Activated CD8-positive, alpha-beta T cell treated with anti-CD3 and anti-CD28 coated beads, Interleukin-2, amount 10 ng/mL, durations not matched to agents 7 days and 5 days (primary cell): Measurements from ENCODE around the gene RHOB. TPM values are rescaled to one million over a fixed set of nuclear protein-coding genes. Genes with fewer than 3 reads are reported as not detected.

Source experiments
- ATAC-seq: fragments of 150-1000 bp; cut with Tn5 transposase; one replicate; pipeline ENCODE4 v1.10.0; 2021; ENCODE audit warnings: moderate library complexity
- CTCF ChIA-PET: fragments of 350-600 bp; sonication (Branson Sonifier 250); formaldehyde crosslinking; loops from one replicate; lab custom pipeline; 2021; ENCODE audit warnings: antibody characterized with exemption; lab: Charles Lee
- POLR2A ChIA-PET: fragments of 350-600 bp; sonication (Branson Sonifier 250); formaldehyde crosslinking; loops from one replicate; lab custom pipeline; 2021; ENCODE audit warnings: antibody characterized with exemption; lab: Charles Lee
- DNase-seq: peaks from one replicate; pipeline ENCODE4 v3.0.0-alpha.2; 2020
- H3K27ac Mint-ChIP-seq: one replicate; pipeline ENCODE4 v1.8.0; 2021; ENCODE audit warnings: mild to moderate bottlenecking, mixed read lengths
- H3K27me3 Mint-ChIP-seq: one replicate; pipeline ENCODE4 v1.8.0; 2021; ENCODE audit warnings: low read depth, mixed read lengths
- H3K36me3 Mint-ChIP-seq: one replicate; pipeline ENCODE4 v1.8.0; 2021; ENCODE audit warnings: low read depth, mixed read lengths
- H3K4me1 Mint-ChIP-seq: one replicate; pipeline ENCODE4 v1.8.0; 2021; ENCODE audit warnings: low read depth, mixed read lengths
- H3K4me3 Mint-ChIP-seq: one replicate; pipeline ENCODE4 v1.8.0; 2021; ENCODE audit warnings: mild to moderate bottlenecking, mixed read lengths
- H3K9me3 Mint-ChIP-seq: one replicate; pipeline ENCODE4 v1.8.0; 2022; ENCODE audit warnings: mixed read lengths; ENCODE audit not compliant: insufficient read depth
- total RNA-seq, 2 experiments: library from RNA; stranded (reverse); gene quantifications; one replicate each; pipeline ENCODE4 v1.2.3, GENCODE V29; 2021

The RHOB gene
- total RNA-seq, 2 experiments from 2014 or later: 1.2 to 1.3 TPM

DNA sequence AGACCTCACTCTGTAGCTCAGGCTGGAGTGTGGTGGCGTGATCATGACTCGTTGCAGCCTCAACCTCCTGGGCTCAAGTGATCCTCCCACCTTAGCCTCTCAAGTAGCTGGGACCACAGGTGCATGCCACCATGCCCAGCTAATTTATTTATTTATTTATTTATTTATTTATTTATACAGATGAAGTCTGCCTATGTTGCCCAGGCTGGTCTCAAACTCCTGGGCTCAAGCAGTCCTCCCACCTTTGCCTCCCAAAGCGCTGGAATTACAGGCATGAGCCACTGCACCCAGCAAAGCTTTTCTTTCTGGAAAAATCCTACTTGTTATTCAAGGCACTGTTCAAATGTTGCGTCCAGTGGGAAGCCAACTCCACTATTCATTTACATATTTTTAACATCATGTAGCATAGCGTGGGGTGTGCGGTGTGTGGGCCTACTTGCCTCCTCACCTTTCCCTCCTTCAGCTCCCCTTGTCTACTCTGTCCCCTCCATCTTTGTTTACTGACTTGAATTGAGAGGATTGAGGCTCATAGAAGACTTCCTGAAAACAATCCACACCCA is 6.8 kb upstream of the RHOB start:
- no peak overlapping the region for H3K4me3 Mint-ChIP-seq
- no peaks in the 10 kb centered on the region for H3K4me1 Mint-ChIP-seq
- H3K27me3 Mint-ChIP-seq: peaks cover 27% of the 10 kb centered on the region
- DNase-seq: no peak
- no peaks in the 10 kb centered on the region for H3K36me3 Mint-ChIP-seq
- ChIA-PET CTCF (interaction anchor here (0.6 to 6.2 kb wide), 8 partner anchors 17 to 210 kb away, joined by 3 to 60 read pairs (median 12); partner anchors contain the start of gene HS1BP3), POLR2A (interaction anchor here (1.2 kb wide), 1 partner anchor 10 kb away, joined by 3 read pairs; no protein-coding TSS in a partner anchor)
- no peak overlapping the region for H3K27ac Mint-ChIP-seq
- no peaks in the 10 kb centered on the region for H3K9me3 Mint-ChIP-seq
- ATAC-seq: no peak

DNA sequence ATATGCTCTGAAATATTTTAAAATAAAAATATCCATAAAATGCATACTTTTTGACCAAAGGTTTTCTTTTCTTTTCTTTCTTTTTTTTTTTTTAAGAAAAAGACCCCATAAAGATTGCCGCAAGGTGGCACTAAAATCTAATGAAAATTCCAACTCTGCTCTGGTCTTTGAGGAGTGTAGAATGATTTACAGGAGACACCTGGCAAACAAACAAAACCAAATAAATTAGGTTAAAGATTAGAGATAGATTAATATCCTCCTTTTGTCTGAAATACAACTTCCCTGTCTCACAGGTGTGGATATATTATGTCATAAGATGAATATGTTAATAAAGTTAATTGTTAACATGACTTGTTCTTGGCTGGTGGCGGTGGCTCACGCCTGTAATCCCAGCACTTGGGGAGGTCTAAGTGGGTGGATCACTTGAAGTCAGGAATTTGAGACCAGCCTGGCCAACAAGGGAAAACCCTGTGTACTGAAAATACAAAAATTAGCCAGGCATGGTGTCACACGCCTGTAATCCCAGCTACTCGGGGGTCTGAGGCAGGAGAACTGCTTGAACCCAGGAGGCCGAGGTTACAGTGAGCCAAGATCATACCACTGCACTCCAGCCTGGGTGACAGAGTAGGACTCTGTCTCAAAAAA is 3.5 kb upstream of the RHOB start:
- ChIA-PET POLR2A (no interaction called here), CTCF (interaction anchor here (1.0 to 2.2 kb wide), 8 partner anchors 19 to 218 kb away, joined by 5 to 35 read pairs (median 9); partner anchors contain the start of gene HS1BP3)
- no peaks in the 10 kb centered on the region for H3K9me3 Mint-ChIP-seq
- peaks cover 34% of the 10 kb centered on the region for H3K27me3 Mint-ChIP-seq
- H3K36me3 Mint-ChIP-seq: no peaks in the 10 kb centered on the region
- H3K4me3 Mint-ChIP-seq: no peak overlapping the region
- no peak overlapping the region for H3K27ac Mint-ChIP-seq
- DNase-seq (no peak), ATAC-seq (no peak)
- peaks cover 4% of the 10 kb centered on the region for H3K4me1 Mint-ChIP-seq

DNA sequence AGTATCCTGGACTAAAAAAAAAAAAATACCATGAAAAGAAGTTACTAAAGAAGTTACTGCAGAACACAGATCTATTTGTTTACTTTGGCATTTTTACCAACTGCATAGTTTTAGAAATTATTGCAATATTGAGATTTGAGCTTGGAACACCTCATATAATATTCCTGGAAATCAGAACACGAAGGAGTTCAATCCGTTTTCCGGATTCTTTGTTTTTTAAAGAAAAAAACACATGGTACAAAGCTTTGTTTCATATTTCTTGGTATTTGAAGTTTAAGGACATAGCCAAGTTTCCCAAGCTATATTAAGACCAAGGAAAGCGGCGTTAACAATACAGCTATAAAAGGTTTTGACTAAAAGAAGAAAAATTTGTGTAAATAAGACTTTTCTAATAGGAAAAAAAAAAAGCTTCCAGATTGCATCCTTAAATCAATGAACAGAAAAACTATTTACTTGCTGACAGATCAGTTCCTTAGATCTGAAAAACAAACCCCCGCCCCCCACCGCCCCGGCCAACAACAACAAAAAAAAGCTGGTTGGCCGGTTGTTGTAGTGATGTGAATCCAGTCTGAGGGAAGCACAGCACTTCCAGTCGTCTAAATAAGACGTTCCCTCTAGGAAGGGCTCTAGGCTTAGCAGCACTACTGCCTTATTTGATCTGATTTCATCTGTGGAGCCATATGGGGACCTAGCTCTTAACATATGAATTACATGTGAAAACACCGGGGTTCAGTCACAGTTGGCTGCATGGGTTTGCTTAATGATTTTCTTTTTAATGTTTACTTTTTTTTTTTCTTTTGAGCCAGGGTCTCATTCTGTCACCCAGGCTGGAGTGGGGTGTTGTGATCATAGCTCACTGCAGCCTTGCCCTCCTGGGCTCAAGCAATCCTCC is 2.5 kb upstream of the RHOB start:
- CTCF ChIA-PET: interaction anchor here (0.7 to 2.2 kb wide), 13 partner anchors 14 to 519 kb away, joined by 3 to 35 read pairs (median 7); partner anchors contain the start of gene HS1BP3

DNA sequence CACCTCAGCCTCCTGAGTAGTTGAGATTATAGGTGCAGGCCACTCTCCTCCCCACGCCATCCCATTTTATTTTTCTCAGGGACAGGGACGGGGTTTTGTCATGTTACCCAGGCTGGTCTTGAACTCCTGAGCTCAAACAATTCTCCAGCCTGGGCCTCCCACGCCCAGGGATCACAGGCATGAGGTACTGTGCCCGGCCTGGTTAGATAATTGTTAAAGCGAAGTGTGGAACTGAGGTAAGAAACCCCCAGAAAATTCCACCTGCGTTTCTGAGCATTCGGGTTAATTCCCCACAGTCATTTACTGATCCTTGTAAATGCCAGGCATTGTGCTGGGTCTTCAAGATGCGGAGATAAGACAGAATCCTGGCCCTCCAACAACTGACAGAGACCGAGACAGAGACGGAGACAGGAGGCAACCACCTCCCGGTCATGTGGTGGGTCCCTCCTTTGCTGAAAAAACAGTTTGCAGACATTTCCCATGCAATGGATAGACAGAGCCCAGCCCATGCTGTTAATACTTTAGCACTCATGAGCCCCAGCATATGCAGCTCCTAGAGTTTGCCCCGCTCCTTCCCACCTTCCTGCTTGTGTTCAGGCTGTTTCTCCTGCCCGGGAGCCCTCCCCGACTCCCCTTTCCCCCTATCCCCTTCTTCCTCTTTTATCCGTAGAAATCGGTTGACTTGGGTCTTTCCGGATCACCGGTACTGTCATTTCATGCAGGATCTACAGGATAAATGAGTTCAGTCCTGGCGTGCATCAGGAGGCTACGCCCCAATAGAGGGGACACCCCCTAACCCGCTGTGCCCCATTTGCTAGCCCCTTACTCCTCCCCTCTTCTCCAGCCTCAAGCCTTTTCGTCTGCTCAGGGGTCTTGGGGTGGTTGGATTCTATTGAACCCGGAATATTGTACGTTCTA is 1.6 kb upstream of the RHOB start:
- Mint-ChIP-seq H3K9me3 (no peaks in the 10 kb centered on the region), H3K27me3 (peaks cover 40% of the 10 kb centered on the region), H3K4me3 (no peak overlapping the region), H3K36me3 (no peaks in the 10 kb centered on the region), H3K4me1 (peaks cover 4% of the 10 kb centered on the region), H3K27ac (no peak overlapping the region)
- ChIA-PET POLR2A (interaction anchor here (0.6 kb wide), 1 partner anchor 21 kb away, joined by 3 read pairs; no protein-coding TSS in a partner anchor), CTCF (interaction anchor here (1.1 to 2.8 kb wide), 10 partner anchors 13 to 518 kb away, joined by 3 to 35 read pairs (median 9); partner anchors contain the start of gene HS1BP3)
- ATAC-seq (no peak), DNase-seq (no peak)

More for the DNA sequence above, 2.5 kb upstream of the RHOB start:
- Mint-ChIP-seq H3K27me3 (peaks cover 39% of the 10 kb centered on the region), H3K9me3 (no peaks in the 10 kb centered on the region), H3K4me1 (peaks cover 4% of the 10 kb centered on the region), H3K4me3 (no peak overlapping the region), H3K27ac (no peak overlapping the region), H3K36me3 (no peaks in the 10 kb centered on the region)
- POLR2A ChIA-PET: interaction anchor here (0.6 kb wide), 1 partner anchor 20 kb away, joined by 3 read pairs; no protein-coding TSS in a partner anchor
- ATAC-seq (no peak), DNase-seq (no peak)

DNA sequence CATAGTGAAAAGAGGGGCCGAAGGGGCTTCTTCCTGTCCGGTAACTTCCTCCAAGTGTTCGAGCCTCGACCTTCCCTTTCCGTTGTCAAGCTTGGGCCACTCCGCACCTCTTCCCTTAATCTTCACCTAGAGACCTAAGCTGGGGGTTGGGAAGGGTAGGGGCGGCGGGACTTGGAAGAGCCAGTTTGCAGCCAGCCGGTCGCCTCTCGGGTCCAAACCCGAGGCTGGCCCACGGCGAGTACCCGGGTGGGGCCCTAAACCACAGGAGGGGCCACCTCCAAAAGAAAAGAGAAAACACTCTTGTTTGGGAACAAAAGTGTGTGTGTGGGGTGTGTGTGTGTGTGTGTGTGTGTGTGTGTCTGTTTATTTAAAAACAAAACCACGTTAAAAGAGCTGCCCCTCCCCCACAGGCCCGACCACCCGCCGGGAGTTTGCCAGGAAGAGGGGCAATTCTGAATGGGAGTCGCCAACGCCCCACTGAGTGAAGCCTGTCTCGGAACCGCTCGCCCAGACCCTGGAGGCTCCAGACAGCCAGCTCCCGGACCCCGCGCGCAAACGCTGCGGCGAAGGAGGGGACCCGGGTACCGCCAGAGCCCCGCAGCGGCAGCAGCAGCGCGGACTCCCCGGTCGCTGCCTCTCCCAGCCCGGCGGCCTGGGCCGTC is 488 bp upstream of the RHOB start:
- peaks cover 4% of the 10 kb centered on the region for H3K4me1 Mint-ChIP-seq
- H3K27me3 Mint-ChIP-seq: peaks cover 39% of the 10 kb centered on the region
- peak overlapping the region; percentile 63 for H3K4me3 Mint-ChIP-seq
- ChIA-PET POLR2A (interaction anchor here (0.6 to 1.6 kb wide), 7 partner anchors 12 to 376 kb away, joined by 3 to 15 read pairs (median 8); partner anchors contain the start of genes HS1BP3 and LDAH), CTCF (interaction anchor here (0.6 to 2.8 kb wide), 16 partner anchors 10 to 304 kb away, joined by 3 to 35 read pairs (median 4); partner anchors contain the start of gene HS1BP3)
- no peaks in the 10 kb centered on the region for H3K9me3 Mint-ChIP-seq
- DNase-seq (no peak), ATAC-seq (no peak)
- no peaks in the 10 kb centered on the region for H3K36me3 Mint-ChIP-seq
- H3K27ac Mint-ChIP-seq: no peak overlapping the region

DNA sequence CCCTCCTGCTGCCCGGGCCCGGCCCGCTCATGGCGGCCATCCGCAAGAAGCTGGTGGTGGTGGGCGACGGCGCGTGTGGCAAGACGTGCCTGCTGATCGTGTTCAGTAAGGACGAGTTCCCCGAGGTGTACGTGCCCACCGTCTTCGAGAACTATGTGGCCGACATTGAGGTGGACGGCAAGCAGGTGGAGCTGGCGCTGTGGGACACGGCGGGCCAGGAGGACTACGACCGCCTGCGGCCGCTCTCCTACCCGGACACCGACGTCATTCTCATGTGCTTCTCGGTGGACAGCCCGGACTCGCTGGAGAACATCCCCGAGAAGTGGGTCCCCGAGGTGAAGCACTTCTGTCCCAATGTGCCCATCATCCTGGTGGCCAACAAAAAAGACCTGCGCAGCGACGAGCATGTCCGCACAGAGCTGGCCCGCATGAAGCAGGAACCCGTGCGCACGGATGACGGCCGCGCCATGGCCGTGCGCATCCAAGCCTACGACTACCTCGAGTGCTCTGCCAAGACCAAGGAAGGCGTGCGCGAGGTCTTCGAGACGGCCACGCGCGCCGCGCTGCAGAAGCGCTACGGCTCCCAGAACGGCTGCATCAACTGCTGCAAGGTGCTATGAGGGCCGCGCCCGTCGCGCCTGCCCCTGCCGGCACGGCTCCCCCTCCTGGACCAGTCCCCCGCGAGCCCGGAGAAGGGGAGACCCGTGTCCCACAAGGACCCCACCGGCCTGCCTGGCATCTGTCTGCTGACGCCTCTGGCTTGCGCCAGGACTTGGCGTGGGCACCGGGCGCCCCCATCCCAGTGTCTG is 767 bp downstream of the RHOB start:
- Mint-ChIP-seq H3K4me1 (peaks cover 4% of the 10 kb centered on the region), H3K4me3 (peak overlapping the region; percentile 54), H3K36me3 (no peaks in the 10 kb centered on the region), H3K27me3 (peaks cover 42% of the 10 kb centered on the region), H3K9me3 (no peaks in the 10 kb centered on the region), H3K27ac (peak overlapping the region; percentile 43)
- ATAC-seq (peak; percentile 8), DNase-seq (no peak)
- POLR2A ChIA-PET: interaction anchor here (0.6 to 1.6 kb wide), 7 partner anchors 11 to 375 kb away, joined by 3 to 15 read pairs (median 8); partner anchors contain the start of genes HS1BP3 and LDAH
- CTCF ChIA-PET: interaction anchor here (0.8 to 2.8 kb wide), 13 partner anchors 10 to 213 kb away, joined by 3 to 35 read pairs (median 5); partner anchors contain the start of gene HS1BP3

DNA sequence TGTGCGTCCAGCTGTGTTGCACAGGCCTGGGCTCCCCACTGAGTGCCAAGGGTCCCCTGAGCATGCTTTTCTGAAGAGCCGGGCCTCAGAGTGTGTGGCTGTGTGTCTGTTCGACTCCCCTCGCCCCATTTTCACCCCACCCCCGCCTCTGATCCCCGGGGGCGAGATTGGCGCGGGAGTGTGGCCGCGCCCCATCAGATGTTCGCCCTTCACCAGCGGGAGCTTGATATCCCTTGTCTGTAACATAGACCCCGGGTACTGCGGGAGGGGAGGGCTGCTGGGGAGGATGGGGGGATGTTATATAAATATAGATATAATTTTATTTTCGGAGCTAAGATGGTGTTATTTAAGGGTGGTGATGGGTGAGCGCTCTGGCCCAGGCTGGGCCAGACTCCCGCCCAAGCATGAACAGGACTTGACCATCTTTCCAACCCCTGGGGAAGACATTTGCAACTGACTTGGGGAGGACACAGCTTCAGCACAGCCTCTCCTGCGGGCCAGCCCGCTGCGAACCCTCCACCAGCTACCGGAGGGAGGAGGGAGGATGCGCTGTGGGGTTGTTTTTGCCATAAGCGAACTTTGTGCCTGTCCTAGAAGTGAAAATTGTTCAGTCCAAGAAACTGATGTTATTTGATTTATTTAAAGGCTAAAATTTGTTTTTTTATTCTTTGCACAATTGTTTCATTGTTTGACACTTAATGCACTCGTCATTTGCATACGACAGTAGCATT is 1.5 kb downstream of the RHOB start:
- ChIA-PET CTCF (interaction anchor here (1.2 to 2.8 kb wide), 3 partner anchors 20 to 203 kb away, joined by 3 to 35 read pairs (median 24); partner anchors contain the start of gene HS1BP3), POLR2A (interaction anchor here (0.8 kb wide), 1 partner anchor 9 kb away, joined by 3 read pairs; no protein-coding TSS in a partner anchor)
- no peaks in the 10 kb centered on the region for H3K36me3 Mint-ChIP-seq
- DNase-seq (no peak), ATAC-seq (no peak)
- H3K4me3 Mint-ChIP-seq: peak overlapping the region; percentile 34
- no peak overlapping the region for H3K27ac Mint-ChIP-seq
- no peaks in the 10 kb centered on the region for H3K9me3 Mint-ChIP-seq
- H3K27me3 Mint-ChIP-seq: peaks cover 42% of the 10 kb centered on the region
- peaks cover 4% of the 10 kb centered on the region for H3K4me1 Mint-ChIP-seq

DNA sequence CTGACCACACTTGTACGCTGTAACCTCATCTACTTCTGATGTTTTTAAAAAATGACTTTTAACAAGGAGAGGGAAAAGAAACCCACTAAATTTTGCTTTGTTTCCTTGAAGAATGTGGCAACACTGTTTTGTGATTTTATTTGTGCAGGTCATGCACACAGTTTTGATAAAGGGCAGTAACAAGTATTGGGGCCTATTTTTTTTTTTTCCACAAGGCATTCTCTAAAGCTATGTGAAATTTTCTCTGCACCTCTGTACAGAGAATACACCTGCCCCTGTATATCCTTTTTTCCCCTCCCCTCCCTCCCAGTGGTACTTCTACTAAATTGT is 2.1 kb downstream of the RHOB start:
- no peak for DNase-seq
- ATAC-seq: no peak
- Mint-ChIP-seq H3K4me3 (no peak overlapping the region), H3K27ac (no peak overlapping the region), H3K36me3 (no peaks in the 10 kb centered on the region), H3K27me3 (peaks cover 39% of the 10 kb centered on the region), H3K4me1 (peaks cover 4% of the 10 kb centered on the region), H3K9me3 (no peaks in the 10 kb centered on the region)
- POLR2A ChIA-PET: interaction anchor here (0.8 kb wide), 1 partner anchor 9 kb away, joined by 3 read pairs; no protein-coding TSS in a partner anchor
- CTCF ChIA-PET: interaction anchor here (1.2 kb wide), 1 partner anchor 19 kb away, joined by 3 read pairs; no protein-coding TSS in a partner anchor
